Endothelial cell of umbilical vein (primary cell): ENCODE results near the gene P2RY6. TPM values are rescaled to one million over a fixed set of nuclear protein-coding genes. Genes with fewer than 3 reads are reported as not detected.

Source experiments
- BruUV-seq: library from RNA; stranded (reverse); fragments of 400-500 nt; replicated peaks from 2 replicates; lab custom pipeline; 2021; lab: Mats Ljungman, UMichigan
- CTCF ChIA-PET: fragments of 300-600, 350-600 bp; sonication (Branson Sonifier 250); formaldehyde crosslinking; loops from one replicate; lab custom pipeline; 2021; ENCODE audit warnings: antibody characterized with exemption, inconsistent platforms; lab: Charles Lee
- POLR2A ChIA-PET: fragments of 300-600, 350-600 bp; sonication (Branson Sonifier 250); formaldehyde crosslinking; loops from one replicate; lab custom pipeline; 2021; ENCODE audit warnings: antibody characterized with exemption, inconsistent platforms; lab: Charles Lee
- DNase-seq: peaks from one replicate; pipeline ENCODE4 v3.0.0-alpha.2; 2011; ENCODE audit warnings: low read depth, low spot score
- FAIRE-seq: peaks from 2 replicates; lab custom pipeline; 2011; peaks lifted over from hg19 to GRCh38; lab: Jason Lieb, UNC
- H2AFZ ChIP-seq: 2 replicates; pipeline ENCODE4 v1.6.0; 2012; ENCODE audit warnings: low read depth, low read length, control low read depth, inconsistent platforms
- H3K27ac ChIP-seq: 2 replicates; pipeline ENCODE4 v1.5.1; 2011; ENCODE audit warnings: low read depth, mild to moderate bottlenecking, control low read depth, low read length, moderate library complexity; ENCODE audit not compliant: insufficient read depth
- H3K27me3 ChIP-seq, 2 experiments: 2 replicates each; pipeline versions ENCODE4 v1.6.0 to v1.6.1; 2011; ENCODE audit warnings: low read length in 2 of 2, mixed read lengths in 1 of 2; ENCODE audit not compliant: control insufficient read depth in 2 of 2, insufficient read depth in 2 of 2
- H3K36me3 ChIP-seq, 2 experiments: 2 replicates in 1 of 2; 3 replicates in 1 of 2; pipeline ENCODE4 v1.5.1; 2011; ENCODE audit warnings: low read length in 2 of 2, mild to moderate bottlenecking in 1 of 2, moderate library complexity in 1 of 2; ENCODE audit not compliant: control insufficient read depth in 2 of 2, insufficient read depth in 2 of 2; ENCODE audit errors: extremely low read depth in 1 of 2
- H3K4me1 ChIP-seq: 3 replicates; pipeline ENCODE4 v1.5.1; 2011; ENCODE audit warnings: mild to moderate bottlenecking, low read length; ENCODE audit not compliant: control insufficient read depth, insufficient read depth; ENCODE audit errors: extremely low read depth
- H3K4me2 ChIP-seq: 2 replicates; pipeline ENCODE4 v1.6.1; 2011; ENCODE audit warnings: low read length, control low read depth, mixed read lengths; ENCODE audit not compliant: insufficient read depth
- H3K4me3 ChIP-seq, 3 experiments: fragments of 200-600 bp in 1 of 3; sonication (generic), shearing (Covaris generic) in 1 of 3; replicated peaks in 1 of 3; 2 replicates each; pipeline ENCODE4 v1.5.1; 2011 to 2016; ENCODE audit warnings: control low read depth in 3 of 3, low read length in 3 of 3, mild to moderate bottlenecking in 2 of 3, inconsistent platforms in 1 of 3, low read depth in 1 of 3, moderate library complexity in 1 of 3; ENCODE audit not compliant: insufficient read depth in 1 of 3
- H3K79me2 ChIP-seq: 2 replicates; pipeline ENCODE4 v1.6.0; 2012; ENCODE audit warnings: low read length, inconsistent platforms; ENCODE audit not compliant: control insufficient read depth, insufficient read depth
- H3K9ac ChIP-seq: replicated peaks from 2 replicates; pipeline ENCODE3; 2011; ENCODE audit warnings: low read length, control low read depth; ENCODE audit not compliant: insufficient read depth; ENCODE audit errors: extremely low read depth
- H3K9me1 ChIP-seq: replicated peaks from 3 replicates; pipeline ENCODE4 v1.6.0; 2011; ENCODE audit warnings: mild to moderate bottlenecking, low read length; ENCODE audit not compliant: control insufficient read depth, insufficient read depth; ENCODE audit errors: extremely low read depth
- H3K9me3 ChIP-seq: replicated peaks from 2 replicates; pipeline ENCODE4 v1.5.1; 2012; ENCODE audit warnings: low read length, inconsistent platforms; ENCODE audit not compliant: control insufficient read depth, insufficient read depth
- H4K20me1 ChIP-seq: replicated peaks from 2 replicates; pipeline ENCODE3; 2011; ENCODE audit warnings: mild to moderate bottlenecking, low read length; ENCODE audit not compliant: control insufficient read depth, insufficient read depth; ENCODE audit errors: extremely low read depth
- CTCF ChIP-seq, 2 donors: IDR thresholded peaks; 1 replicate in 1 of 2; 2 replicates in 1 of 2; pipeline ENCODE4 v1.5.1; 2011; ENCODE audit warnings: low read length in 2 of 2, mild to moderate bottlenecking in 2 of 2, moderate library complexity in 2 of 2, control low read depth in 1 of 2, inconsistent platforms in 1 of 2, low read depth in 1 of 2; ENCODE audit not compliant: insufficient read depth in 1 of 2; ENCODE audit errors: extremely low read depth in 1 of 2
- EZH2 ChIP-seq: IDR thresholded peaks from 2 replicates; pipeline ENCODE4 v1.6.1; 2012; ENCODE audit warnings: borderline replicate concordance, low read depth, mild to moderate bottlenecking, moderate library complexity, low read length, inconsistent platforms; ENCODE audit not compliant: severe bottlenecking
- FOS ChIP-seq: IDR thresholded peaks from 2 replicates; pipeline ENCODE4 v1.6.1; 2011; ENCODE audit warnings: mild to moderate bottlenecking, low read length, moderate library complexity, borderline replicate concordance; ENCODE audit not compliant: insufficient read depth
- GATA2 ChIP-seq: IDR thresholded peaks from 2 replicates; pipeline ENCODE4 v1.7.0; 2011; ENCODE audit warnings: low read depth, mild to moderate bottlenecking, moderate library complexity, mixed read lengths, low read length; ENCODE audit not compliant: insufficient read length, insufficient read depth
- JUN ChIP-seq: IDR thresholded peaks from 2 replicates; pipeline ENCODE4 v1.6.1; 2011; ENCODE audit warnings: borderline replicate concordance, low read depth; ENCODE audit not compliant: insufficient read length, insufficient read depth
- MAX ChIP-seq: IDR thresholded peaks from 2 replicates; pipeline ENCODE4 v1.6.1; 2011; ENCODE audit not compliant: insufficient read depth, insufficient read length
- MYC ChIP-seq: IDR thresholded peaks from one replicate; pipeline ENCODE4 v1.6.1; 2011; ENCODE audit warnings: mild to moderate bottlenecking, low read depth, low read length
- POLR2A ChIP-seq: IDR thresholded peaks from 2 replicates; pipeline ENCODE4 v1.6.1; 2012; ENCODE audit warnings: low read depth, mild to moderate bottlenecking, control low read depth, low read length
- POLR2AphosphoS5 ChIP-seq: IDR thresholded peaks from 2 replicates; pipeline ENCODE4 v1.6.1; 2012; ENCODE audit warnings: low read depth, mild to moderate bottlenecking, control low read depth, low read length, moderate library complexity; ENCODE audit not compliant: insufficient read depth
- dilution Hi-C: fragments of 300-500 bp; cut with MboI; formaldehyde crosslinking; loops from one replicate; pipeline ENCODE4 v1.15.0; 2019; ENCODE audit warnings: low sequenced_read_pairs; ENCODE audit not compliant: extremely low pct_ligation_motif_present
- intact Hi-C: fragments of 100-400 bp; cut with micrococcal nuclease; formaldehyde crosslinking; loops from one replicate; pipeline ENCODE4 v1.10.0; 2022
- polyA plus RNA-seq, 4 experiments: library from polyadenylated mRNA; depleted of rRNA in 3 of 4; stranded (reverse) in 3 of 4; unstranded in 1 of 4; fragments of >200 nt; gene quantifications; 2 replicates each; pipeline versions ENCODE4 v1.2.1 to v1.2.3, GENCODE V29; 2011 to 2012; ENCODE audit warnings: missing spikeins in 1 of 4
- total RNA-seq: library from RNA; stranded (reverse); gene quantifications from 2 replicates; pipeline ENCODE4 v1.2.3, GENCODE V29; 2021

The P2RY6 gene
- total and polyA plus RNA-seq, 2 donors (not counting 3 experiments of a cell fraction or from before 2014, with no cell fraction given): 0.47 TPM; not detected in 1

DNA sequence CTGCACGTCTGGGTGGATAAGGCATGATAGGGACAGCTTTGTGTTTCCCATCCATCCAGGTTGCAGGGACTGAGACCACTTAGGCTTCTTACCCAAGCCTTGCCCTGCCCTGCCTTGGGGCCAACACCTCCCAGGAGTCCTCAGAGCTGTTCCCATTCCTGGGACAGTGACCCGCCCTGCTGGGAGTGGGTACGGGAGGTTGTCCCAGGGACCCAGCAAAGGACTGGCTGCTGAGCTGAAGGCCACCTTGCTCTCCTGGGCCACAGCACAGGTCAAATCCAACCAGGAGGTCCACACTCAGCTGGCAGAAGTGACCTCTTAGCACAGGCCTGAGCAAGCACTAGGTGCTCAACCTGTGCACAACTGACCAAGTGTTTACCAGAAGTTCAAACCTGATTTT, 19.1 kb downstream of the P2RY6 start:
- Histone ChIP-seq H3K79me2 (no peaks in the 10 kb centered on the region), H3K4me2 (no peak overlapping the region), H3K4me3 (no peak overlapping the region), H3K27me3 (no peaks in the 10 kb centered on the region), H3K27ac (no peak overlapping the region), H3K9ac (no peak overlapping the region), H3K9me1 (no peaks in the 10 kb centered on the region), H2AFZ (no peak overlapping the region), H3K36me3 (no peaks in the 10 kb centered on the region), H3K4me1 (peaks cover 19% of the 10 kb centered on the region), H3K9me3 (no peaks in the 10 kb centered on the region), H4K20me1 (no peaks in the 10 kb centered on the region)
- DNase-seq: no peak
- intact Hi-C loops: no loop called here
- TF ChIP-seq GATA2 (no peak), POLR2AphosphoS5 (no peak), EZH2 (no peak), MAX (no peak), MYC (no peak), FOS (no peak), POLR2A (no peak), CTCF (IDR thresholded peaks at IDR 0.05; ENCODE audit: extremely low read depth in 1 of 2, insufficient read depth in 1 of 2, low read depth in 1 of 2, low read length in 2 of 2) (no peak), JUN (no peak)
- no TSS peak for BruUV-seq
- ChIA-PET CTCF (interaction anchor here (1.1 to 7.5 kb wide), 10 partner anchors 10 to 607 kb away, joined by 4 to 110 read pairs (median 9); no protein-coding TSS in a partner anchor), POLR2A (no interaction called here)
- FAIRE-seq: no peak
- dilution Hi-C loops: no loop called here
